ENCODE data around the gene ODC1. TPM values are rescaled to one million over a fixed set of nuclear protein-coding genes. Genes with fewer than 3 reads are reported as not detected.
A peak's percentile ranks its signal among the peaks of the same experiment; 100 is the strongest.
"Not testable (repeated sequence)": the region's sequence is repeated elsewhere in the genome, so short reads cannot be mapped to it uniquely, and the experiment has no call there.

ODC1 gene
- total RNA-seq, 1 donor = 64.1 TPM

- no peak for DNase-seq (ENCODE audit: low read depth in 2 of 3, low spot score in 2 of 3)
Measured at GRCh38 chr2:10454505-10454904, 6.4 kb upstream of the ODC1 start.

GRCh38 chr2:10453905-10454298, 5.8 kb upstream of the ODC1 start:
- DNase-seq (ENCODE audit: low read depth in 2 of 3, low spot score in 2 of 3) = no peak

- DNase-seq (ENCODE audit: low read depth in 2 of 3, low spot score in 2 of 3) = no peak
Measured at GRCh38 chr2:10452956-10453904, 5.1 kb upstream of the ODC1 start.

- DNase-seq (ENCODE audit: low read depth in 2 of 3, low spot score in 2 of 3) = no peak
Measured at GRCh38 chr2:10452312-10452711, 4.2 kb upstream of the ODC1 start.

- DNase-seq (ENCODE audit: low read depth in 2 of 3, low spot score in 2 of 3) = no peak
Measured at GRCh38 chr2:10451819-10452218, 3.7 kb upstream of the ODC1 start.

- no peak for DNase-seq (ENCODE audit: low read depth in 2 of 3, low spot score in 2 of 3)
Measured at GRCh38 chr2:10449838-10450691, 1.9 kb upstream of the ODC1 start.

- no peak for DNase-seq (ENCODE audit: low read depth in 2 of 3, low spot score in 2 of 3)
Measured at GRCh38 chr2:10449486-10449831, 1.3 kb upstream of the ODC1 start.

GRCh38 chr2:10448576-10449485, 704 bp upstream of the ODC1 start:
- DNase-seq (ENCODE audit: low read depth in 2 of 3, low spot score in 2 of 3) = peak; percentile 88 to 92 (median 90)

- DNase-seq (ENCODE audit: low read depth in 2 of 3, low spot score in 2 of 3) = peak in 1 of 3 donors; percentile 61
Measured at GRCh38 chr2:10447300-10447894, 730 bp downstream of the ODC1 start.

- DNase-seq (ENCODE audit: low read depth in 2 of 3, low spot score in 2 of 3) = no peak
Measured at GRCh38 chr2:10446631-10447030, 1.5 kb downstream of the ODC1 start.

GRCh38 chr2:10444463-10444862, 3.7 kb downstream of the ODC1 start:
- no peak for DNase-seq (ENCODE audit: low read depth in 2 of 3, low spot score in 2 of 3)

GRCh38 chr2:10442469-10443126, 5.5 kb downstream of the ODC1 start:
- DNase-seq (ENCODE audit: low read depth in 2 of 3, low spot score in 2 of 3) = not testable (repeated sequence)

GRCh38 chr2:10441948-10442347, 6.2 kb downstream of the ODC1 start:
- DNase-seq (ENCODE audit: low read depth in 2 of 3, low spot score in 2 of 3) = no peak

GRCh38 chr2:10440736-10441135, 7.4 kb downstream of the ODC1 start:
- DNase-seq (ENCODE audit: low read depth in 2 of 3, low spot score in 2 of 3) = no peak

GRCh38 chr2:10439971-10440370, 8.2 kb downstream of the ODC1 start:
- no peak for DNase-seq (ENCODE audit: low read depth in 2 of 3, low spot score in 2 of 3)

GRCh38 chr2:10439185-10439879, 8.8 kb downstream of the ODC1 start:
- no peak for DNase-seq (ENCODE audit: low read depth in 2 of 3, low spot score in 2 of 3)

GRCh38 chr2:10438688-10439087, 9.4 kb downstream of the ODC1 start:
- DNase-seq (ENCODE audit: low read depth in 2 of 3, low spot score in 2 of 3) = no peak

- no peak for DNase-seq (ENCODE audit: low read depth in 2 of 3, low spot score in 2 of 3)
Measured at GRCh38 chr2:10437806-10438205, 10.3 kb downstream of the ODC1 start.

- no peak for DNase-seq (ENCODE audit: low read depth in 2 of 3, low spot score in 2 of 3)
Measured at GRCh38 chr2:10436583-10437110, 11.5 kb downstream of the ODC1 start.

Measured in hematopoietic multipotent progenitor cell (in vitro differentiated cells).